Epithelial cell of esophagus (primary cell): ENCODE measurements around the gene STX3.
"Not testable (repeated sequence)": the region's sequence is repeated elsewhere in the genome, so short reads cannot be mapped to it uniquely, and the experiment has no call there.

Source experiments
- DNase-seq: peaks from one replicate; pipeline ENCODE4 v3.0.0; 2010; ENCODE audit warnings: low read depth
- H3K4me3 ChIP-seq: 2 replicates; pipeline ENCODE4 v1.5.1; 2011; ENCODE audit warnings: mild to moderate bottlenecking, low read length, control low read depth
- CTCF ChIP-seq: IDR thresholded peaks from 2 replicates; pipeline ENCODE4 v1.5.1; 2011; ENCODE audit warnings: low read depth, mild to moderate bottlenecking, low read length, control low read depth, inconsistent platforms; ENCODE audit not compliant: insufficient read depth; ENCODE audit errors: missing control alignments

The STX3 gene

GRCh38 chr11:59773083-59773440, 17.9 kb downstream of the STX3 start:
- DNase-seq, result no peak
- no peak overlapping the region for H3K4me3 ChIP-seq
- no peak for TF ChIP-seq CTCF

- DNase-seq, result peak; percentile 97
- no peak for TF ChIP-seq CTCF
Observed at GRCh38 chr11:59776210-59777066, 21.3 kb downstream of the STX3 start.

GRCh38 chr11:59777104-59777503, 21.9 kb downstream of the STX3 start:
- no peak for DNase-seq
- no peak for TF ChIP-seq CTCF
- H3K4me3 ChIP-seq, result no peak overlapping the region

More at GRCh38 chr11:59776210-59777066, 21.3 kb downstream of the STX3 start:
- no peak overlapping the region for H3K4me3 ChIP-seq

GRCh38 chr11:59778122-59778521, 22.9 kb downstream of the STX3 start:
- no peak for DNase-seq
- TF ChIP-seq CTCF, result no peak
- H3K4me3 ChIP-seq, result no peak overlapping the region

GRCh38 chr11:59779487-59779886, 24.3 kb downstream of the STX3 start:
- no peak for TF ChIP-seq CTCF
- no peak overlapping the region for H3K4me3 ChIP-seq
- peak; percentile 49 for DNase-seq

- DNase-seq, result no peak
- no peak for TF ChIP-seq CTCF
- no peak overlapping the region for H3K4me3 ChIP-seq
Observed at GRCh38 chr11:59782080-59782479, 26.9 kb downstream of the STX3 start.

GRCh38 chr11:59783632-59784090, 28.5 kb downstream of the STX3 start:
- no peak for TF ChIP-seq CTCF
- DNase-seq, result no peak

GRCh38 chr11:59784441-59784840, 29.3 kb downstream of the STX3 start:
- not testable (repeated sequence) for DNase-seq, H3K4me3 ChIP-seq

More at GRCh38 chr11:59783632-59784090, 28.5 kb downstream of the STX3 start:
- H3K4me3 ChIP-seq, result no peak overlapping the region
